Hepatocyte (in vitro differentiated cells): ENCODE data around the gene CXXC1.

ENCODE experiments used
- CTCF ChIP-seq: fragments of 200-600 bp; sonication (generic); IDR thresholded peaks from 2 replicates; pipeline ENCODE4 v1.5.1; 2016; ENCODE audit warnings: antibody characterized with exemption, mild to moderate bottlenecking; ENCODE audit not compliant: poor library complexity
- EZH2 ChIP-seq: fragments of 200-600 bp; sonication (generic); IDR thresholded peaks from 2 replicates; pipeline ENCODE4 v1.6.1; 2016; ENCODE audit warnings: antibody characterized with exemption, mild to moderate bottlenecking, borderline replicate concordance
- EZH2phosphoT487 ChIP-seq: fragments of 200-600 bp; sonication (generic); IDR thresholded peaks from one replicate; pipeline ENCODE4 v1.6.1; 2018; ENCODE audit warnings: antibody characterized with exemption, mild to moderate bottlenecking, low read depth, moderate library complexity; ENCODE audit not compliant: unreplicated experiment, severe bottlenecking

- TF ChIP-seq CTCF (no peak), EZH2phosphoT487 (no peak), EZH2 (no peak)
These were observed 22.6 kb upstream of the CXXC1 start for GRCh38 chr18:50310080-50310479.
